ENCODE data around the gene ABCA10.

GRCh38 chr17:69230939-69231338 lies 2.3 kb upstream of the ABCA10 start:
- TF ChIP-seq, protein P1, sequence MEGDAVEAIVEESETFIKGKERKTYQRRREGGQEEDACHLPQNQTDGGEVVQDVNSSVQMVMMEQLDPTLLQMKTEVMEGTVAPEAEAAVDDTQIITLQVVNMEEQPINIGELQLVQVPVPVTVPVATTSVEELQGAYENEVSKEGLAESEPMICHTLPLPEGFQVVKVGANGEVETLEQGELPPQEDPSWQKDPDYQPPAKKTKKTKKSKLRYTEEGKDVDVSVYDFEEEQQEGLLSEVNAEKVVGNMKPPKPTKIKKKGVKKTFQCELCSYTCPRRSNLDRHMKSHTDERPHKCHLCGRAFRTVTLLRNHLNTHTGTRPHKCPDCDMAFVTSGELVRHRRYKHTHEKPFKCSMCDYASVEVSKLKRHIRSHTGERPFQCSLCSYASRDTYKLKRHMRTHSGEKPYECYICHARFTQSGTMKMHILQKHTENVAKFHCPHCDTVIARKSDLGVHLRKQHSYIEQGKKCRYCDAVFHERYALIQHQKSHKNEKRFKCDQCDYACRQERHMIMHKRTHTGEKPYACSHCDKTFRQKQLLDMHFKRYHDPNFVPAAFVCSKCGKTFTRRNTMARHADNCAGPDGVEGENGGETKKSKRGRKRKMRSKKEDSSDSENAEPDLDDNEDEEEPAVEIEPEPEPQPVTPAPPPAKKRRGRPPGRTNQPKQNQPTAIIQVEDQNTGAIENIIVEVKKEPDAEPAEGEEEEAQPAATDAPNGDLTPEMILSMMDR (IDR thresholded peaks at IDR 0.05), result no peak
- TF ChIP-seq POLR2AphosphoS5 (IDR thresholded peaks at IDR 0.05; ENCODE audit: low read depth, low read length), result no peak
